IPS DF 4.7 (cell line): Measurements from ENCODE around the gene DDA1.
"Not testable (repeated sequence)": the region's sequence is repeated elsewhere in the genome, so short reads cannot be mapped to it uniquely, and the experiment has no call there.

Experiments used
- DNase-seq: peaks from one replicate; pipeline ENCODE4 v3.0.0-alpha.2; 2013; ENCODE audit warnings: low spot score; ENCODE audit errors: extremely low read depth

Gene DDA1

GRCh38 chr19:17341386-17341785, 32.0 kb downstream of the DDA1 start:
- no peak for DNase-seq

GRCh38 chr19:17341845-17342244, 32.5 kb downstream of the DDA1 start:
- no peak for DNase-seq

GRCh38 chr19:17346109-17346671, 36.8 kb downstream of the DDA1 start:
- DNase-seq, result no peak

- no peak for DNase-seq
Measured at GRCh38 chr19:17347361-17347760, 38.0 kb downstream of the DDA1 start.

- no peak for DNase-seq
Measured at GRCh38 chr19:17347877-17348276, 38.5 kb downstream of the DDA1 start.

- no peak for DNase-seq
Measured at GRCh38 chr19:17348700-17349099, 39.3 kb downstream of the DDA1 start.

- no peak for DNase-seq
Measured at GRCh38 chr19:17351815-17352435, 42.6 kb downstream of the DDA1 start.

GRCh38 chr19:17352608-17353280, 43.4 kb downstream of the DDA1 start:
- DNase-seq, result no peak

GRCh38 chr19:17353386-17353785, 44.0 kb downstream of the DDA1 start:
- DNase-seq, result no peak

GRCh38 chr19:17357078-17357666, 47.8 kb downstream of the DDA1 start:
- DNase-seq, result no peak

GRCh38 chr19:17357724-17358123, 48.4 kb downstream of the DDA1 start:
- no peak for DNase-seq

- no peak for DNase-seq
Measured at GRCh38 chr19:17358395-17358794, 49.0 kb downstream of the DDA1 start.

GRCh38 chr19:17359905-17360800, 50.8 kb downstream of the DDA1 start:
- no peak for DNase-seq

- DNase-seq, result not testable (repeated sequence)
Measured at GRCh38 chr19:17363852-17364605, 54.7 kb downstream of the DDA1 start.

- no peak for DNase-seq
Measured at GRCh38 chr19:17365361-17365760, 56.0 kb downstream of the DDA1 start.

GRCh38 chr19:17370026-17370587, 60.7 kb downstream of the DDA1 start:
- DNase-seq, result no peak
